Breast epithelium (tissue), 3 donors: ENCODE measurements around the gene RALGPS1.

Experiments
- CTCF ChIP-seq, 3 donors: fragments of 450-650 bp; IDR thresholded peaks; one replicate each; pipeline ENCODE4 v1.5.1; 2016 to 2017; ENCODE audit warnings: antibody characterized with exemption in 3 of 3, mild to moderate bottlenecking in 3 of 3, moderate library complexity in 3 of 3
- POLR2A ChIP-seq: fragments of 450-650 bp; IDR thresholded peaks from one replicate; pipeline ENCODE4 v1.6.1; 2016; ENCODE audit warnings: antibody characterized with exemption, mild to moderate bottlenecking, moderate library complexity
- POLR2AphosphoS5 ChIP-seq, 3 donors: sonication (generic); formaldehyde crosslinking; IDR thresholded peaks; one replicate each; pipeline ENCODE4 v1.6.1; 2017; ENCODE audit warnings: antibody characterized with exemption in 3 of 3

- TF ChIP-seq POLR2AphosphoS5 (IDR thresholded peaks at IDR 0.05) (no peak), CTCF (IDR thresholded peaks at IDR 0.05) (no peak), POLR2A (no peak)
Measured at GRCh38 chr9:127233550-127233949, 319.0 kb downstream of the RALGPS1 start.
